GM19324 (cell line): ENCODE measurements around the gene POLR2F.
A peak's percentile ranks its signal among the peaks of the same experiment; 100 is the strongest.
"Not testable (repeated sequence)": the region's sequence is repeated elsewhere in the genome, so short reads cannot be mapped to it uniquely, and the experiment has no call there.

Experiments used
- ATAC-seq: cut with Tn5 transposase; IDR thresholded peaks from one replicate; pipeline ENCODE4 v1.9.1; 2021; ENCODE audit warnings: mild to moderate bottlenecking, moderate library complexity; ENCODE audit not compliant: unreplicated experiment, low FRiP score

POLR2F gene

GRCh38 chr22:37924386-37925065 is 29.0 kb upstream of the POLR2F start:
- no peak for ATAC-seq

GRCh38 chr22:37925330-37925729 is 28.2 kb upstream of the POLR2F start:
- no peak for ATAC-seq

- no peak for ATAC-seq
These were observed 27.7 kb upstream of the POLR2F start for GRCh38 chr22:37925767-37926166.

GRCh38 chr22:37926358-37926757 is 27.1 kb upstream of the POLR2F start:
- ATAC-seq = no peak

- no peak for ATAC-seq
These were observed 26.5 kb upstream of the POLR2F start for GRCh38 chr22:37926771-37927636.

- no peak for ATAC-seq
These were observed 25.9 kb upstream of the POLR2F start for GRCh38 chr22:37927637-37927936.

GRCh38 chr22:37929390-37929789 is 24.1 kb upstream of the POLR2F start:
- no peak for ATAC-seq

- no peak for ATAC-seq
These were observed 23.1 kb upstream of the POLR2F start for GRCh38 chr22:37930270-37930951.

GRCh38 chr22:37930952-37931440 is 22.5 kb upstream of the POLR2F start:
- ATAC-seq = no peak

GRCh38 chr22:37931893-37932389 is 21.6 kb upstream of the POLR2F start:
- no peak for ATAC-seq

- ATAC-seq = no peak
These were observed 21.1 kb upstream of the POLR2F start for GRCh38 chr22:37932401-37932800.

GRCh38 chr22:37932821-37933578 is 20.5 kb upstream of the POLR2F start:
- no peak for ATAC-seq

GRCh38 chr22:37933711-37934376 is 19.7 kb upstream of the POLR2F start:
- peak; percentile 62 for ATAC-seq

GRCh38 chr22:37940698-37941376 is 12.7 kb upstream of the POLR2F start:
- no peak for ATAC-seq

- no peak for ATAC-seq
These were observed 11.4 kb upstream of the POLR2F start for GRCh38 chr22:37942133-37942532.

- ATAC-seq = no peak
These were observed 10.2 kb upstream of the POLR2F start for GRCh38 chr22:37943136-37943824.

- no peak for ATAC-seq
These were observed 9.7 kb upstream of the POLR2F start for GRCh38 chr22:37943825-37944198.

- not testable (repeated sequence) for ATAC-seq
These were observed 9.1 kb upstream of the POLR2F start for GRCh38 chr22:37944423-37944822.
